GM12872 (cell line): ENCODE results near the gene ARX.

Experiments
- CTCF ChIP-seq: IDR thresholded peaks from 3 replicates; pipeline ENCODE4 v1.5.1; 2011; ENCODE audit warnings: low read depth, mild to moderate bottlenecking, low read length, moderate library complexity; ENCODE audit not compliant: insufficient read depth

The ARX gene

GRCh38 chrX:24982306-24982965 is 33.3 kb downstream of the ARX start:
- TF ChIP-seq CTCF, result no peak

DNA sequence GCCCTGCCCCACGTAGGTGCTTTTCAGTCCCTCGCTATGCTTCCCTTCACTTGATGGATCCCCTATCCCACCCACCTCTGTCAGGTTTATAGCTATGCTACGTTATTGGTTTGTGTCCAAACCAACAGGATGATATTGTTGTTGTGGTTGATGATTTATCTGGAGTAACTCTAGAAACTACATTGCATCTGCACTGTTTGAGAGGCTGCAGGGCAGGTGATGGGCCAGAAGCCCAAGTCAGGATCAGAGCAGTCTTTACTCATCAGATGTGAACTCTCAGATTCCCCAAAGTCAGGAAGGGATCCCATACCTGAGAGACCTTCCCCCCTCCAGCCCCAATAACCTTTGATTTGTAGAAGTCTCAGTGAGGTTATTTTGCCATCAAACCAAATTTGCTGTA is 34.7 kb downstream of the ARX start:
- no peak for TF ChIP-seq CTCF

- no peak for TF ChIP-seq CTCF
Observed at GRCh38 chrX:24979081-24979480, 36.7 kb downstream of the ARX start.

- TF ChIP-seq CTCF, result no peak
Observed at GRCh38 chrX:24969812-24970211, 46.0 kb downstream of the ARX start.

- TF ChIP-seq CTCF, result no peak
Observed at GRCh38 chrX:24965372-24965771, 50.4 kb downstream of the ARX start.

GRCh38 chrX:24963823-24964222 is 51.9 kb downstream of the ARX start:
- no peak for TF ChIP-seq CTCF

DNA sequence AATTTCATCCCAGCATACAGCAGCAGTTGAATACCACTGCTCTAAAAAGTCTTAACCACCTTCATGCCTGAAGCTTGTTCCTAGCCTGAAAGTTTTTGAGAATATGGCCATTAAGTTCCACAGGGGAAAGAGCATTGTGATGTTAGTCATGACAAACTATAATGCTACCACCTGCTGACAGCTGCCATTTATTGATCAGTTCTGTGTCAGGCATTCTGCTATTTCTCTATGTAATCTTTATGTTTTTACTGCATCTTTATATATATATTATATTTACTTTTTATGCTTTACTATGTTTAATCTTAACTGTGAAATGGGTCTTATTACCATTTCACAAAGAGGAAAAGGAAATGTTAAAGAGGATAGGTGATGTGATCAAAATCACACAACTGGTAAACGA is 54.0 kb downstream of the ARX start:
- TF ChIP-seq CTCF, result no peak
